Right lobe of liver (tissue), 4 donors: Measurements from ENCODE around the gene AKT1S1.

Experiments
- POLR2A ChIP-seq: fragments of 450-650 bp; IDR thresholded peaks from one replicate; pipeline ENCODE4 v1.6.1; 2017; ENCODE audit warnings: antibody characterized with exemption, mild to moderate bottlenecking
- TF ChIP-seq, protein P1 (sequence below), 4 donors: fragments of 200-600 bp in 3 of 4; fragments of 450-650 bp in 1 of 4; IDR thresholded peaks; one replicate each; pipeline versions ENCODE4 v1.5.1 to v1.8.0; 2016 to 2022; ENCODE audit warnings: antibody characterized with exemption in 4 of 4, mild to moderate bottlenecking in 2 of 4
- donor health status: DM: no; HTN: no; CAD: no.
- donor health status: DM: no; HTN: no; CAD: no.
- donor health status: DM: no; HTN: yes; CAD: no.

DNA sequence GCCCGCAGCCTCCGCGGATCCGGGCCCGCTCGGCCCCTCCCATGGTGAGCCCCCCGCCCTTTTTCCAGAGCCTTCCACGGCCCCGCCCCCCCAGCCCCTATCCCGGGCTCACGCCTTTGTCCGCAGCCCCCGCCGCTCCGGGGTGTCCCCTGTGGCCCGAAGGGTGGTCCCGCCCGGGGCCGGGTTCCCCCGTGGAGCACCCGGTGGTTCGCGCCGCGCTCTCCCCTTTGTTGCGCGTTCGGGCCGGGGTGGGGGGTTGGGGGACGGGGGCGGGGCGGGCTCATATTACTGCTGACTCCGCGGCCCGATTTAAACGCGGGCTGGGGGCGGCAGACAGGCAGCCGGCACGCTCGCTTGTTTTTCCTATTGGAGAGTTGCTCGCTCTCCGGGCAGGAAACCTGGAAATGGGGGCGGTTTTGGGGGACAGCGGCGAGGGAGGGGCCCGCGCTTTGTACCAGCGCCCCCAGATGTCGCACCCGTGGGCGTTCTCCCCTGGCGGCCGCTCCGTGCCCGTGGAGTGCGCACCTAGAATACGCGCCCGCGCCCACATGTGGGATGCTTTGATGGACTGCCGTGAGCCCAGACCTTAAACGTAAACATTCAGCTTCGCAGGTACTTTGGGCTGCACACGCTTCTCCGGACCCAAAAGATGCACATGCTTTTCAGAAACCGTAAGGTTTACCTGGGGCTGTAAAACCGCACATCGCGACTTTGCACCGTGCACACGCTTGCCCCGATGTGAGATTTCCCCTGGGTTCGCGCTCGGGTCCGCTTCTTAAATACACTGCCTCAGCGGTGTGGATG lies 25.5 kb downstream of the AKT1S1 start:
- TF ChIP-seq, protein P1, sequence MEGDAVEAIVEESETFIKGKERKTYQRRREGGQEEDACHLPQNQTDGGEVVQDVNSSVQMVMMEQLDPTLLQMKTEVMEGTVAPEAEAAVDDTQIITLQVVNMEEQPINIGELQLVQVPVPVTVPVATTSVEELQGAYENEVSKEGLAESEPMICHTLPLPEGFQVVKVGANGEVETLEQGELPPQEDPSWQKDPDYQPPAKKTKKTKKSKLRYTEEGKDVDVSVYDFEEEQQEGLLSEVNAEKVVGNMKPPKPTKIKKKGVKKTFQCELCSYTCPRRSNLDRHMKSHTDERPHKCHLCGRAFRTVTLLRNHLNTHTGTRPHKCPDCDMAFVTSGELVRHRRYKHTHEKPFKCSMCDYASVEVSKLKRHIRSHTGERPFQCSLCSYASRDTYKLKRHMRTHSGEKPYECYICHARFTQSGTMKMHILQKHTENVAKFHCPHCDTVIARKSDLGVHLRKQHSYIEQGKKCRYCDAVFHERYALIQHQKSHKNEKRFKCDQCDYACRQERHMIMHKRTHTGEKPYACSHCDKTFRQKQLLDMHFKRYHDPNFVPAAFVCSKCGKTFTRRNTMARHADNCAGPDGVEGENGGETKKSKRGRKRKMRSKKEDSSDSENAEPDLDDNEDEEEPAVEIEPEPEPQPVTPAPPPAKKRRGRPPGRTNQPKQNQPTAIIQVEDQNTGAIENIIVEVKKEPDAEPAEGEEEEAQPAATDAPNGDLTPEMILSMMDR (IDR thresholded peaks at IDR 0.05) = no peak
- no peak for TF ChIP-seq POLR2A
